Prostate gland (tissue), 2 donors: ENCODE measurements around the gene MRPL23.

Source experiments
- CTCF ChIP-seq, 4 experiments: fragments of 200-600 bp in 2 of 4; fragments of 450-650 bp in 2 of 4; sonication (generic) in 2 of 4; IDR thresholded peaks; 1 replicate in 3 of 4; 2 replicates in 1 of 4; pipeline ENCODE4 v1.5.1; 2016 to 2019; ENCODE audit warnings: antibody characterized with exemption in 4 of 4, mild to moderate bottlenecking in 2 of 4, moderate library complexity in 2 of 4
- POLR2A ChIP-seq: fragments of 450-650 bp; IDR thresholded peaks from one replicate; pipeline ENCODE4 v1.6.1; 2016; ENCODE audit warnings: antibody characterized with exemption, mild to moderate bottlenecking
- POLR2AphosphoS5 ChIP-seq: sonication (generic); formaldehyde crosslinking; IDR thresholded peaks from one replicate; pipeline ENCODE4 v1.6.1; 2017; ENCODE audit warnings: antibody characterized with exemption

- TF ChIP-seq CTCF (IDR thresholded peaks at IDR 0.05) = no peak
- TF ChIP-seq POLR2A = no peak
- no peak for TF ChIP-seq POLR2AphosphoS5
Measured at GRCh38 chr11:1932681-1933080, 14.5 kb upstream of the MRPL23 start.
